Aorta (tissue), 5 donors: ENCODE measurements around the gene RAI1. TPM values are rescaled to one million over a fixed set of nuclear protein-coding genes. Genes with fewer than 3 reads are reported as not detected.

Source experiments
- ATAC-seq: fragments of 200-7000 bp; cut with Tn5 transposase; one replicate; pipeline ENCODE4 v1.9.1; 2022; ENCODE audit warnings: moderate library complexity; ENCODE audit not compliant: low FRiP score
- DNase-seq, 2 donors: peaks; one replicate each; pipeline ENCODE4 v3.0.0-alpha.2; 2020
- H3K27ac ChIP-seq, 2 donors: one replicate each; pipeline ENCODE4 v1.5.1; 2013; ENCODE audit warnings: low read length in 2 of 2, mild to moderate bottlenecking in 2 of 2, moderate library complexity in 2 of 2, control low read depth in 1 of 2, inconsistent platforms in 1 of 2, low read depth in 1 of 2
- H3K27me3 ChIP-seq, 2 donors: one replicate each; pipeline ENCODE4 v1.6.1; 2013; ENCODE audit warnings: control low read depth in 1 of 2, low read length in 1 of 2, mild to moderate bottlenecking in 1 of 2, moderate library complexity in 1 of 2; ENCODE audit not compliant: insufficient read depth in 2 of 2, control insufficient read depth in 1 of 2
- H3K36me3 ChIP-seq, 2 donors: one replicate each; pipeline ENCODE4 v1.6.1; 2013; ENCODE audit warnings: control low read depth in 1 of 2, low read length in 1 of 2, mild to moderate bottlenecking in 1 of 2; ENCODE audit not compliant: insufficient read depth in 2 of 2, control insufficient read depth in 1 of 2
- H3K4me1 ChIP-seq, 2 donors: one replicate each; pipeline ENCODE4 v1.6.1; 2013; ENCODE audit warnings: low read length in 2 of 2, control low read depth in 1 of 2, mild to moderate bottlenecking in 1 of 2, moderate library complexity in 1 of 2; ENCODE audit not compliant: insufficient read depth in 2 of 2, control insufficient read depth in 1 of 2
- H3K4me3 ChIP-seq, 2 donors: one replicate each; pipeline ENCODE4 v1.5.1; 2013; ENCODE audit warnings: low read length in 2 of 2, control low read depth in 1 of 2, mild to moderate bottlenecking in 1 of 2
- H3K9me3 ChIP-seq: one replicate; pipeline ENCODE4 v1.6.1; 2013; ENCODE audit warnings: mild to moderate bottlenecking, low read length; ENCODE audit not compliant: control insufficient read depth
- WGBS, 2 donors: extraction: QIAGEN DNeasy Blood & Tissue Kit; methylation state at CpG; one replicate each; pipeline ENCODE4 v1.1.7; 2013; 5-methylcytosine and 5-hydroxymethylcytosine counted together
- intact Hi-C, 2 donors: fragments of 100-400 bp; cut with DNase I; formaldehyde crosslinking; loops; one replicate each; pipeline versions ENCODE4 v1.14.2 to v1.15.0; 2022
- polyA plus RNA-seq, 2 donors: library from polyadenylated mRNA; stranded (reverse); fragments of 200-250 nt; gene quantifications; one replicate each; pipeline ENCODE4 v1.2.3, GENCODE V29; 2013
- total RNA-seq, 2 donors: library from RNA; stranded (reverse); fragmentation: NEBNext Ultra II Directional; extraction: Animal tissue kit (Norgen Biotek cat#: 25700); gene quantifications; one replicate each; pipeline ENCODE4 v1.2.1, GENCODE V29; 2021
- donor health status: healthy with polysubstance abuse.
- donor health status: Bipolar disorder and iron deficiency.
- donor health status: DM: no; HTN: no; CAD: no.
- donor health status: DM: no; HTN: no; CAD: no.
- donor health status: DM: yes; HTN: yes; CAD: no.

RAI1 gene
- total and polyA plus RNA-seq, 4 donors = 2.0 to 35.8 (median 15.4) TPM

DNA sequence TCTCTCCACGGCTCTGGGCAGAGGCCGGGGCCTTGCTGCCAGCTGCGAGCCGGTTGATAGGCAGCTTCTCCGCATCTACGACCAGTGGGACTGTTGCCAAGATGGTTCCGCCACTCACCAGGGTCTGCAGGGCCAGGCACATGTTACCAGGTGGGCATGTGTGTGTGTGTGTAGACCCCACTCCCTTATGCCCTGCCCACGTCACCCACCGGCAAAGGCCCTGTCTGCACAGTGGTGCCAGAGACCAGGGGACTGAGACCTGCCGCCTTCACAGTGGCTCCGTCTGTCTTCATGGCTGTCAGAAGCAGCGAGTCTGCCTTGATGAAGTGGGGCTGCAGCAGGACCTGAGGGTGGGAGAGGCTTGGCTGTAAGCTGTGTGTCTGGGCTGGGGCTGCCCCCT is 137.9 kb downstream of the RAI1 start:
- H3K27me3 ChIP-seq = no peaks in the 10 kb centered on the region
- no peak for DNase-seq
- no peak overlapping the region for H3K4me3 ChIP-seq
- no peaks in the 10 kb centered on the region for H3K4me1 ChIP-seq
- no peaks in the 10 kb centered on the region for H3K9me3 ChIP-seq
- H3K36me3 ChIP-seq = no peaks in the 10 kb centered on the region
- no peak for ATAC-seq
- intact Hi-C loops = loop anchor here in 1 of 2 donors (10.0 kb wide), 1 partner anchor 216 kb away; the partner anchor contains the start of genes ATPAF2 and GID4
- H3K27ac ChIP-seq = no peak overlapping the region
- 83 to 90% methylated on average over 12 of the region's 12 CpGs for WGBS, 2 donors

DNA sequence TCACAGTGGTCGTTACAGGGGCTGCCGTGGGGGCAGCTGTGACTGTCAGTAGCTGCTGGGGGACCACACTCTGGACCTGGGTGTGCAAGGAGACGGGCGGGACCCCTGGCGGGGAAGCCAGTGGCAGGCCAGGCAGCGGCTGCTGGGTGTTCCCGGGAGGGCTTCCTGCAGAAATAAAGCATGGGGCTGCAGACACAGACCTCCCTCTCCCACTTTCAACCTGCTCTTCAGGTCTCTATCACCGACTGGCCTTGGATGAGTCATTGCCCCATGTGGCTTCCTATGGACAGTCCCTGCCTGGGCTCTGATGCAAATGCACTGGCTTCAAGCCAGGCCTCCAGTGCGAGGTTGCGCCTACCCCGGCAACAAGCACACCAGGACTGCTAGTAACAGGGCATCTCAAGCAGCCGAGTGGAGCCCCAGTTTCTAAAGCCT is 138.3 kb downstream of the RAI1 start:
- no peaks in the 10 kb centered on the region for H3K9me3 ChIP-seq
- intact Hi-C loops = loop anchor here in 1 of 2 donors (10.0 kb wide), 1 partner anchor 215 kb away; the partner anchor contains the start of genes ATPAF2 and GID4
- H3K36me3 ChIP-seq = no peaks in the 10 kb centered on the region
- WGBS, 2 donors = 85 to 87% methylated on average over 12 of the region's 12 CpGs
- peak in 1 of 2 donors; percentile 85 for DNase-seq
- H3K4me3 ChIP-seq = no peak overlapping the region
- no peaks in the 10 kb centered on the region for H3K4me1 ChIP-seq
- ATAC-seq = no peak
- H3K27ac ChIP-seq = no peak overlapping the region
- no peaks in the 10 kb centered on the region for H3K27me3 ChIP-seq

DNA sequence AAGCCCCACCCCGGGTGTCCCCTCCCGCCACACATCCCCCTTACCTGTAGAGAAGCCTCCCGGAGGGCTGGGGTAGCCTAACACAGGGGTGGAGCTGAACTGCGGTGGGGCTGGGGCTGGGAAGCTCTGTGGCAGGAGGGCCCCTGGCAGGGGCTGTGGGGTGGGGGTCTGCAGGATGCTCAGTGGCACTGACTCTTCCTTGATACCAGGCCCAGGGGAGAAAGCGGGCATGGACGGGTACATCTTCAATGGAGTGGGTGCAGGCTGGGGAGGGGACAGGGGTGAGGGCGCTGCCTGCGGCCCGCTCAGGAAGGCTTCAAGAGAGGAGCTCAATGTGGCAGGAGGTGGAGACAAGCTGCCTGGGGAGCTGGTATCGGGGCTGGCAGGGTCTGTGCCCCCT is 138.8 kb downstream of the RAI1 start:
- Histone ChIP-seq H3K4me1 (no peaks in the 10 kb centered on the region), H3K36me3 (no peaks in the 10 kb centered on the region), H3K27ac (no peak overlapping the region), H3K9me3 (no peaks in the 10 kb centered on the region), H3K4me3 (no peak overlapping the region), H3K27me3 (no peaks in the 10 kb centered on the region)
- ATAC-seq (no peak), DNase-seq (no peak)
- intact Hi-C loops = no loop called here
- 90 to 94% methylated on average over 10 of the region's 10 CpGs for WGBS, 2 donors

DNA sequence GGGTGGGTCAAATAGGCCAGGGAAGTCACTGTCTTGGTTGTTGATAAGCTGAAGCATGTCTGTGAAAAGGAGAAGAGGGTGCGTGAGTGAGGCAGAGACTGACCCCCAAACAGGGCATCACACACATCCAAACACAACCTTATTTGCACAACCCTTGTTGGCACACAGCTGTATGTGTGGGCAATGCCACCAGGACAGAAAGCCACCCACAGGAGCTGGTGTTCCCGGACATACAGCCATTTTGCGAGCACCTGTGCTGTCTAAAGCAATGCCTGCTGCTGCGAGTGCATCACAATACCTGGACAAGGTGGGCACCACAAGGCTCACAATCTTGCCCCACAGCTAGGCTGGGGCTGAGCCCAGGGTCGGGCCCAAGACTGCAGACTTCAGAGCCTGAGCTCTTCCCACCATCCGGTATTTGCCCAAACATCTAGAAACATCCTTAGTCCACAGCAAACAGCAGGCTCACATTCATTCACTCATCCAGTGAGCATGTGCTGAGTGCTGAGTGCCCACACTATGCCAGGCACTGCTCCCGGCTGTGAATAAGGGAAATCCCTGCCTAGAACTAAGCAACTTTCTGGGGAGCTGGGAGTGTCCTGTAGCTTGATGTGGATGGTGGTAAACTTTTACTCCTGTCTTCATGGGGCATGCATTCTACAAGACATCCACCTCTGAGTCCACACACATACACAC is 139.4 kb downstream of the RAI1 start:
- intact Hi-C loops = no loop called here
- ATAC-seq = no peak
- 85 to 86% methylated on average over 7 of the region's 7 CpGs for WGBS, 2 donors
- Histone ChIP-seq H3K27me3 (no peaks in the 10 kb centered on the region), H3K36me3 (no peaks in the 10 kb centered on the region), H3K9me3 (no peaks in the 10 kb centered on the region), H3K27ac (no peak overlapping the region), H3K4me1 (no peaks in the 10 kb centered on the region), H3K4me3 (no peak overlapping the region)
- DNase-seq = no peak

DNA sequence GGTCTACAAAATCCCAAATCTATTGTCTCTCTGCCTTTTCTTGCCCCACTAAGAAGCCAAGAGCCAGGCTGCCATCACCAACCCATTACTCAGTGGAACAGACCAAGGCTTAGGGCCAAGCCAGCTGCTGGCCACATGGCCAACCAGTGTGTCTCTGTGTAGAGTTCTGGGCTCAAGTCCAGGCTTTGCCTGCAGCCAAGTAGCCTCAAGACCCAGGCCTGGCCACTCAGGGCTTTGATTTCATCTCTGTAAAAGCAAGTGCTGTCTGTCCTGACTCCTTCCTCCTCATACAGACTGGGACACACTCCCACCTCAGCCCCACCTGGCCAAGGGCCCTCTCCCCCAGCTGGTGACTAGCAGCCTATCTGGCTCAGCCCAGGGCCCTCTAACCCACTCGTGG is 140.9 kb downstream of the RAI1 start:
- Histone ChIP-seq H3K27ac (no peak overlapping the region), H3K4me3 (no peak overlapping the region), H3K4me1 (no peaks in the 10 kb centered on the region), H3K9me3 (no peaks in the 10 kb centered on the region), H3K27me3 (no peaks in the 10 kb centered on the region), H3K36me3 (no peaks in the 10 kb centered on the region)
- intact Hi-C loops = no loop called here
- ATAC-seq (no peak), DNase-seq (peak in 1 of 2 donors; percentile 85)
- 33 to 45% methylated on average over 1 of the region's 1 CpG for WGBS, 2 donors

DNA sequence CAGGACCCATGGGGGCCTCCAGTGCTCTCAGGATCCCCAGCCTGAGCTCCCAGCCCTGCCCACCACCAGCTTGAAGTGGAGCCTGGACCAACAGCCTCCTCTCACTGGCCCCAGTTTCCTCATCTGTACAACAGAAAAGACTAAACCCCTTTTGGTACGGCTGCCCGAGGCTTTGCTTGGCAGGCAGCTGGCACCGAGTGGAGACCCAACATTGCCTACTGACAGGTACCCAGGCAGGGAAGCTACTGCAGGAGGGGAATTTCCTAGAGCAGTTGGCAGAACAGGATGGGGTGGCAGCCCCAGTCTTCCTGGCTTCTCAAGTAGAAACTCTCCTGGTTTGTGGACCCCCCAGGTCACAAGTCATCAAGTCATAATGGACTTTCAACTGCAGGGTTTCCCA is 141.4 kb downstream of the RAI1 start:
- no peak overlapping the region for H3K4me3 ChIP-seq
- H3K27ac ChIP-seq = no peak overlapping the region
- WGBS, 2 donors = 39 to 44% methylated on average over 3 of the region's 3 CpGs
- H3K4me1 ChIP-seq = no peaks in the 10 kb centered on the region
- no peaks in the 10 kb centered on the region for H3K27me3 ChIP-seq
- no peak for ATAC-seq
- H3K9me3 ChIP-seq = no peaks in the 10 kb centered on the region
- no peak for DNase-seq
- no peaks in the 10 kb centered on the region for H3K36me3 ChIP-seq
- intact Hi-C loops = no loop called here

DNA sequence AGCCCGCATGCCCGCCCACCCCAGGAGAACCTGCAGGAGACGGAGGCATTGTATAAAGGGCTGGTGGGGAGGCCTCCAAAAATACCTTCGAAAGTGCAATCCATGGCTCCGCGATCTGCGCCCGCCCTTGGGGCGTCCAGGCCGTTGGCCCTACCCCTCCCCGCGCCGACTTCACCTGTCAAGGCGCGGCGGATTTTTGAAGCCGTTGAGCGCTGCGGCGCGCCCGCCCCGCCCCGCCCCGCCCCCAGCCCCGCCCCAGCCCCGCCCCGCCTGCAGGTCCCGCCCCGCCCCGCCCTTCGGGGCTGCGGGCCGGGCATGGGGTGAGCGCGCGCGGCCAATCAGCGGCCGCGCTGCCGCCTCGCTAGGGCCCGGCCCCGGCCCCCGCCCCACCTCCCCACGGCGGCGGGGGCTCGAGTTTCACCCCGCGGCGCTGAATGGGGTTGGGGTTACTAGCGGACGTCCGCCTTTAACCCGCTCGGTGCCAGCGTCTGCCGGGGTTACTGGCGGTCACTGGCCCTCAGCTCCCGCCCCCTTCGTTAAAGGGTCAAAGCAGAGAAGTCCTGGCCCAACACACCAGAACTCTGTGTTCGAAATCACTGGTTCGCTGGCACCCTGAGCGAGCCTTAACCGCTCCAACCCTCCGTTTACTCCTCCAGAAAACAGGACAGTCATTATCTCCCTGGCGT is 142.3 kb downstream of the RAI1 start:
- intact Hi-C loops = no loop called here
- peak; percentile 92 for ATAC-seq

DNA sequence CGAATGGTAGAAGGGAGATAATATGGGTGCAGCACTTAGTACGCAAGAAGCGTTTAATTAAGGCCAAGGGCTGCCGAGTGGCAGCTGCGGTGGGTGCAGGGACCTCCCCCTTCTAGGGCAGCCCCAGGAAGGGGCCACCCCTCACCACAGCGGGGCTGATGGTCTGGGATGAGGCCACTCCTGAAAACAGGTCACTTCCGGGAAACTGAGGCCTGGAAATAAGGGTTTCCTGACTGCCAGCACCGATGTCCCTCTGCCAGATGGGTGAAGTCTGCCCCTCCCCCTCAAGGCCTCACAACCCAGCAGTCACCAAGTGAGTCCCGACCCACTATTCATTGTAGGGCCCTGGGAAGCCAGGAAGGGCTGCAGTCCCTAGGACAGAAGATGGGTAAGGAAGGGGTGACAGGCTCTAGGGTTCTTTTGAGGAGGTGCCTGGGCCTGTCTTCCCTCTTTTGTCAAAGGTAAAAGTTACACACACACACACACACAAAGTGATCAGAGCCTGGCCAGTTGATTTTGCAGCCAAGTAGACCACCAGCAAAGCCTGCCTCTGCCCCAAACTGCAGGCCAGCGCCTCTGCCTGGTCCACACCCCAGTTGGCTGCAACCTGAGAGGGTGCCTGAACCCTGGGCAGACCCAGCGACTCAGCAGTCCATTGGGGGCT is 143.0 kb downstream of the RAI1 start:
- no peaks in the 10 kb centered on the region for H3K4me1 ChIP-seq

More for the DNA sequence above, 142.3 kb downstream of the RAI1 start:
- Histone ChIP-seq H3K36me3 (no peaks in the 10 kb centered on the region), H3K4me1 (no peaks in the 10 kb centered on the region), H3K27me3 (no peaks in the 10 kb centered on the region), H3K9me3 (no peaks in the 10 kb centered on the region), H3K4me3 (peak overlapping the region in 1 of 2 donors; percentile 40), H3K27ac (peak overlapping the region in 1 of 2 donors; percentile 34)
- 1% methylated on average over 44 to 69 of the region's 69 CpGs for WGBS, 2 donors
- peak; percentile 89 to 92 for DNase-seq

More for the DNA sequence above, 143.0 kb downstream of the RAI1 start:
- Histone ChIP-seq H3K4me3 (no peak overlapping the region), H3K36me3 (no peaks in the 10 kb centered on the region), H3K9me3 (no peaks in the 10 kb centered on the region), H3K27ac (peak overlapping the region in 1 of 2 donors; percentile 34), H3K27me3 (no peaks in the 10 kb centered on the region)
- 23 to 25% methylated on average over 11 of the region's 11 CpGs for WGBS, 2 donors
- intact Hi-C loops = no loop called here
- ATAC-seq (peak; percentile 6), DNase-seq (no peak)
